Measurements from ENCODE around the gene RCHY1. TPM values are rescaled to one million over a fixed set of nuclear protein-coding genes. Genes with fewer than 3 reads are reported as not detected.

The RCHY1 gene
- 21.5 TPM for total RNA-seq (ENCODE audit: unreplicated experiment)
- long read RNA-seq, full-length matches to known transcripts, result 18 of 21 reads
- long read RNA-seq, partial matches to known transcripts, result 0 of 21 reads
- long read RNA-seq, other reads (novel, unspliced or antisense), result 3 of 21 reads

DNA sequence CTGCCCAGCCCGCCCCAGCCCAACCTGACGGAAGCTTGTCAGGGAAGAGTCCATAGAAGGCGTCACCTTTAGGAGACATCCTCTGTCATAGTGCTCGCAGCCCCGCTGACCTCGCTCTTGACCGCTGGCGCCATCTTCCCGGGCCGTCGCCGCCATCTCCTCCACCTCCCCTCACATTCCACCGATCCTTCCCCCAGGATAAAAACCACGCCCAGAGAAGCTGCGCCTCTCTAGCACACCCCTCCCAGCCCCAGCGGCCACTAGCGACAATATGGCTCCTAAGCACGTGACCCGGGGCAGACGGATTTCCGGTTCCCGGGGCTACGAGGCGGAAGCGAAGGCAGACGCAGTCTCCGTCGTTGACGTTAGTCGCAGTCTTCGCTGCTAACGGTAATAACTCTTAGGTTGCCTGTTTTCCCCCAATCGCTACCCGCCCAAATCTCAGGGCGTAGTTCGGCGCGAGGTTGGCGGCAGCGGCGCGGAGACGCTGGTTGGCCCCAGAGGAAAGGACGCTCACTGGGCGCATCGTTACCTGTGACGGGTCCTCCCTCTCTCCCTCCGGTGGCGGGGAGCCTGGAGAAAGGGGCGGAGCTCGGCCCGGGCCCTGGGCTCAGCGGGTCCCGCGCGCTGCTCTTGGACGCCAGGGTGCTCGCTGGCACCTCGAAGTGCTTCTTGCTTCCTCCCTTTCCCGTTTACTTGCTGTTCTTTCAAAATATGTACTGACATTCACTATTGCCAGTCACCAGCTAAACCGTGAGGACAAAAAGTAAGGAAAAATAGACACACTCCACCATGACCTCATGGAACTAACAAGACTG, at the start of gene RCHY1, which contains the start of gene THAP6:
RCHY1 (minus strand) TSS at position 273 of the 818 bp plus-strand sequence; CDS start at position 156, 117 bp downstream.
THAP6 (plus strand) TSS at position 343 of the 818 bp plus-strand sequence. CDS start 980 bp downstream, outside the sequence.
- Mint-ChIP-seq H3K27me3 (ENCODE audit: unreplicated experiment) (peaks cover 2% of the 10 kb centered on the region), H3K4me1 (ENCODE audit: low read depth, unreplicated experiment) (peaks cover 4% of the 10 kb centered on the region), H3K36me3 (ENCODE audit: unreplicated experiment) (no peaks in the 10 kb centered on the region), H3K27ac (ENCODE audit: unreplicated experiment) (peak within 1 kb of the TSS; percentile 88), H3K4me3 (ENCODE audit: unreplicated experiment) (no peak within 1 kb of the TSS), H3K9me3 (ENCODE audit: unreplicated experiment) (peaks cover 2% of the 10 kb centered on the region)
- TF ChIP-seq, protein P1, sequence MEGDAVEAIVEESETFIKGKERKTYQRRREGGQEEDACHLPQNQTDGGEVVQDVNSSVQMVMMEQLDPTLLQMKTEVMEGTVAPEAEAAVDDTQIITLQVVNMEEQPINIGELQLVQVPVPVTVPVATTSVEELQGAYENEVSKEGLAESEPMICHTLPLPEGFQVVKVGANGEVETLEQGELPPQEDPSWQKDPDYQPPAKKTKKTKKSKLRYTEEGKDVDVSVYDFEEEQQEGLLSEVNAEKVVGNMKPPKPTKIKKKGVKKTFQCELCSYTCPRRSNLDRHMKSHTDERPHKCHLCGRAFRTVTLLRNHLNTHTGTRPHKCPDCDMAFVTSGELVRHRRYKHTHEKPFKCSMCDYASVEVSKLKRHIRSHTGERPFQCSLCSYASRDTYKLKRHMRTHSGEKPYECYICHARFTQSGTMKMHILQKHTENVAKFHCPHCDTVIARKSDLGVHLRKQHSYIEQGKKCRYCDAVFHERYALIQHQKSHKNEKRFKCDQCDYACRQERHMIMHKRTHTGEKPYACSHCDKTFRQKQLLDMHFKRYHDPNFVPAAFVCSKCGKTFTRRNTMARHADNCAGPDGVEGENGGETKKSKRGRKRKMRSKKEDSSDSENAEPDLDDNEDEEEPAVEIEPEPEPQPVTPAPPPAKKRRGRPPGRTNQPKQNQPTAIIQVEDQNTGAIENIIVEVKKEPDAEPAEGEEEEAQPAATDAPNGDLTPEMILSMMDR (IDR thresholded peaks at IDR 0.05; ENCODE audit: partially characterized antibody, unreplicated experiment), result no peak
- DNase-seq, result peak; percentile 94

DNA sequence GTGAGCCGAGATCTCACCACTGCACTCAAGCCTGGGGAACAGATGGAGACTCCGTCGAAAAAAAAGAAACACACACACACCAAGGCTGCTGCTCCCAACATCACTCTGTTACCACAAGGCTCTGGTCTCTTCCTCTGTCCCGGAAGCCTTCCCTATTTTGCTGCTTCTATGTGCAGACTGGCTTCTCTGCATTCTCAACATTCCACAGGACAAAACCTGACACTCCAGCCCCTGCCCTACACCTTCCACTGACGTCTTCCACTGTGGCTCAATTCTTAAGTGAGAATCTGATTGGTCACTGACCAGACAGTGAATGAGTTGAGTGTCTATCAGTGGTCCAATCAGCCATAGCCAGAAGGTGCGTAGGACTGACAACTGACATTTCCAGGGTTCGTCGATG, 47.6 kb upstream of the RCHY1 start:
- TF ChIP-seq, protein P1 (IDR thresholded peaks at IDR 0.05; ENCODE audit: partially characterized antibody, unreplicated experiment), result no peak
- Mint-ChIP-seq H3K36me3 (ENCODE audit: unreplicated experiment) (no peaks in the 10 kb centered on the region), H3K9me3 (ENCODE audit: unreplicated experiment) (no peaks in the 10 kb centered on the region), H3K4me1 (ENCODE audit: low read depth, unreplicated experiment) (no peaks in the 10 kb centered on the region), H3K27me3 (ENCODE audit: unreplicated experiment) (no peaks in the 10 kb centered on the region), H3K4me3 (ENCODE audit: unreplicated experiment) (no peak overlapping the region), H3K27ac (ENCODE audit: unreplicated experiment) (no peak overlapping the region)
- no peak for DNase-seq

DNA sequence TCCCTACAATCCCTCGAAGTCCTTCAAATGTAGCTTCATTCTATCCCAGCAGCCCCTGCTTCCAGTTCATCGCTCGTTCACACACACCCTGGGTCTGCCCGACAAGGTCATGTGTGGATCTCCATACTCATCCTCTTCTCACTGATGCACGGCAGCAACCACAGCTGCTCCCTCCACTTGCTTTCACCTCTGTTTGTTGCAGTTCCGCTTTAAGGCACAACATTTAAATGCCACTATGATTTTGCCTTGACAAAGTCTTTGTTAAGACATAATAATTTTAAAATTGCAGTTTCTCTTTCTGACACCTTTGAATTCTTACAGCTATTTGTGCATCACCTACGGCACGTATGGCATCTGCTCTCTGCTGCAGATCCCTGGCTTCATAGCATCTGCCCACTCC, 43.5 kb upstream of the RCHY1 start:
- H3K9me3 Mint-ChIP-seq (ENCODE audit: unreplicated experiment), result no peaks in the 10 kb centered on the region
- H3K36me3 Mint-ChIP-seq (ENCODE audit: unreplicated experiment), result no peaks in the 10 kb centered on the region
- H3K4me3 Mint-ChIP-seq (ENCODE audit: unreplicated experiment), result no peak overlapping the region
- no peak overlapping the region for H3K27ac Mint-ChIP-seq (ENCODE audit: unreplicated experiment)
- TF ChIP-seq, protein P1 (IDR thresholded peaks at IDR 0.05; ENCODE audit: partially characterized antibody, unreplicated experiment), result no peak
- H3K4me1 Mint-ChIP-seq (ENCODE audit: low read depth, unreplicated experiment), result no peaks in the 10 kb centered on the region
- no peak for DNase-seq
- no peaks in the 10 kb centered on the region for H3K27me3 Mint-ChIP-seq (ENCODE audit: unreplicated experiment)

DNA sequence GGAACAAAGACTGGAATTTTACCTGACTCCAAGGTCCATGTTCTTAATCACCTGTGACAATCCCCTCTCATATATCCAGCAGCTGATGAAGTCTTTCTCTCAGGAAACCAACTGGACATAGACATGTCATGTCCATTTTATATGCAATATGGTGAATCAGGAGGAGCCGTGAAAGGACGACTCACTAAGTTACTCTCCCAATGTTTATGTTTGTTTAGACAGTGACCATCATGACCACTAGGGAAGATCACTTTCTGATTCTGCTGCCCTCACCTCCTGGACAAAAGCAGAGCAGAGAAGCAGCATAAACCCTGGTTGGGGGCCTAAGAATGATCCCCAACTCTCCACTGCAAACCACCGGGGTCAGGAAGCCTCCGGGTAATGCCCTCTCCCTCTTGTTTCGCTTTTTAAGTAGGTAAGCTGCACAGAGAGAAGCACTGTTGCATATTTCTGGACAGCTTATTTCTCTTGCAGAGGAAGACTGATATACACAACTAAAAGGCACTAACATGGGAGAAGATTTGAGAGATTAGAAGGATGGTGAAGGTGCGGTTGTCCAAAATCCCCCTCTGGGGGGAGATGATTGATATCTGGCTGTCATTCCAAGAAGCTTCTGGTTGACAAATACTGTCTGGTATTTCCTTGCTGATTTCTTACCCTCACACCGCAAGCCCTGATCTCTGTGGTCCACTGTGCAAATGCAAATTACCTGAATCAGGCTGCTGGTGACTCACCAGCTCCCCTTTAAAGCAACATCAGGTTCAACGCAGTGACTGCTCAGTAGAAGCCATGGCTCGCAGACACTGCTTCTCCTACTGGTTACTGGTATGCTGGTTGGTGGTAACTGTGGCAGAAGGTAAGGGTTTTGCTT, 41.3 kb upstream of the RCHY1 start, which contains the start of gene ODAPH:
ODAPH (plus strand) TSS at position 773 of the 871 bp plus-strand sequence; CDS start at position 790, 17 bp downstream.
- no peaks in the 10 kb centered on the region for H3K36me3 Mint-ChIP-seq (ENCODE audit: unreplicated experiment)
- H3K4me1 Mint-ChIP-seq (ENCODE audit: low read depth, unreplicated experiment), result no peaks in the 10 kb centered on the region
- no peak within 1 kb of the TSS for H3K27ac Mint-ChIP-seq (ENCODE audit: unreplicated experiment)
- DNase-seq, result no peak
- H3K27me3 Mint-ChIP-seq (ENCODE audit: unreplicated experiment), result no peaks in the 10 kb centered on the region
- H3K9me3 Mint-ChIP-seq (ENCODE audit: unreplicated experiment), result no peaks in the 10 kb centered on the region
- TF ChIP-seq, protein P1 (IDR thresholded peaks at IDR 0.05; ENCODE audit: partially characterized antibody, unreplicated experiment), result no peak
- no peak within 1 kb of the TSS for H3K4me3 Mint-ChIP-seq (ENCODE audit: unreplicated experiment)

All from glutamatergic neuron (in vitro differentiated cells).